ENCODE data around the gene DCLK3.

- no peak for TF ChIP-seq EZH2 (IDR thresholded peaks at IDR 0.05)
- TF ChIP-seq CTCF (IDR thresholded peaks at IDR 0.05): no peak
- TF ChIP-seq EZH2phosphoT487 (IDR thresholded peaks at IDR 0.05): no peak
Measured at GRCh38 chr3:36714343-36715086, 49.8 kb downstream of the DCLK3 start.
